CD4-positive, alpha-beta T cell treated with Interleukin-21 for 1 hour (primary cell): ENCODE results near the gene SHANK1.
A peak's percentile ranks its signal among the peaks of the same experiment; 100 is the strongest.

Source experiments
- DNase-seq: peaks from one replicate; pipeline ENCODE4 v3.0.0-alpha.2; 2020

SHANK1 gene

GRCh38 chr19:50679177-50680125 is 40.2 kb downstream of the SHANK1 start:
- DNase-seq: peak; percentile 80

- DNase-seq: no peak
These were observed 41.3 kb downstream of the SHANK1 start for GRCh38 chr19:50678323-50678722.

GRCh38 chr19:50677636-50678035 is 42.0 kb downstream of the SHANK1 start:
- DNase-seq: no peak

GRCh38 chr19:50676625-50677197 is 42.9 kb downstream of the SHANK1 start:
- no peak for DNase-seq

- DNase-seq: no peak
These were observed 46.5 kb downstream of the SHANK1 start for GRCh38 chr19:50673118-50673517.

- no peak for DNase-seq
These were observed 49.6 kb downstream of the SHANK1 start for GRCh38 chr19:50670102-50670380.

- DNase-seq: peak; percentile 32
These were observed 50.1 kb downstream of the SHANK1 start for GRCh38 chr19:50669302-50670101.

GRCh38 chr19:50668879-50669278 is 50.7 kb downstream of the SHANK1 start:
- no peak for DNase-seq

- no peak for DNase-seq
These were observed 51.2 kb downstream of the SHANK1 start for GRCh38 chr19:50668416-50668815.

- DNase-seq: no peak
These were observed 51.8 kb downstream of the SHANK1 start for GRCh38 chr19:50667759-50668231.

GRCh38 chr19:50667177-50667758 is 52.3 kb downstream of the SHANK1 start:
- no peak for DNase-seq

- DNase-seq: no peak
These were observed 53.0 kb downstream of the SHANK1 start for GRCh38 chr19:50666346-50667176.

- no peak for DNase-seq
These were observed 55.4 kb downstream of the SHANK1 start for GRCh38 chr19:50664204-50664603.

- no peak for DNase-seq
These were observed 56.2 kb downstream of the SHANK1 start for GRCh38 chr19:50663482-50663790.

GRCh38 chr19:50662651-50663481 is 56.7 kb downstream of the SHANK1 start:
- DNase-seq: no peak

- no peak for DNase-seq
These were observed 57.6 kb downstream of the SHANK1 start for GRCh38 chr19:50661766-50662650.

- DNase-seq: no peak
These were observed 58.6 kb downstream of the SHANK1 start for GRCh38 chr19:50661023-50661422.

- no peak for DNase-seq
These were observed 59.6 kb downstream of the SHANK1 start for GRCh38 chr19:50660088-50660366.

GRCh38 chr19:50659318-50660087 is 60.1 kb downstream of the SHANK1 start:
- DNase-seq: no peak
